IMR-90 (cell line): ENCODE measurements around the gene SPATA24. TPM values are rescaled to one million over a fixed set of nuclear protein-coding genes. Genes with fewer than 3 reads are reported as not detected.

Experiments
- ATAC-seq: fragments of 200-7000 bp; cut with Tn5 transposase; 2 replicates; pipeline ENCODE4 v1.9.1; 2020; ENCODE audit warnings: low read depth, mild to moderate bottlenecking, moderate library complexity
- BruUV-seq: library from RNA; stranded (reverse); fragments of 400-500 nt; replicated peaks from 2 replicates; lab custom pipeline; 2021; lab: Mats Ljungman, UMichigan
- CTCF ChIA-PET: fragments of 300-600 bp; formaldehyde crosslinking; extraction: SDS; loops from one replicate; lab custom pipeline; 2021; ENCODE audit warnings: antibody characterized with exemption; lab: Yijun Ruan, JAX
- POLR2A ChIA-PET: fragments of 300-600 bp; sonication (Branson Sonifier 250); formaldehyde crosslinking; loops from one replicate; lab custom pipeline; 2022; ENCODE audit warnings: antibody characterized with exemption; ENCODE audit not compliant: unreplicated experiment; lab: Charles Lee
- DNase-seq: peaks from one replicate; pipeline ENCODE4 v3.0.0; 2013
- H2AFZ ChIP-seq: replicated peaks from 2 replicates; pipeline ENCODE3; 2013; ENCODE audit warnings: low read length, mild to moderate bottlenecking; ENCODE audit not compliant: poor library complexity
- H2AK5ac ChIP-seq: 2 replicates; pipeline ENCODE4 v1.6.1; 2013; ENCODE audit warnings: low read depth, low read length, inconsistent platforms
- H2AK9ac ChIP-seq: replicated peaks from 2 replicates; pipeline ENCODE3; 2013; ENCODE audit warnings: mild to moderate bottlenecking, low read depth, low read length, moderate library complexity; ENCODE audit not compliant: poor library complexity
- H2BK120ac ChIP-seq: 2 replicates; pipeline ENCODE4 v1.6.1; 2013; ENCODE audit warnings: low read depth, low read length, inconsistent platforms
- H2BK15ac ChIP-seq: 3 replicates; pipeline ENCODE4 v1.6.1; 2013; ENCODE audit warnings: low read depth, low read length, inconsistent platforms
- H2BK20ac ChIP-seq: 2 replicates; pipeline ENCODE4 v1.6.1; 2013; ENCODE audit warnings: low read depth, mild to moderate bottlenecking, inconsistent platforms, low read length, moderate library complexity
- H2BK5ac ChIP-seq: 2 replicates; pipeline ENCODE4 v1.6.1; 2013; ENCODE audit warnings: mild to moderate bottlenecking, low read depth, low read length, inconsistent platforms; ENCODE audit not compliant: poor library complexity, severe bottlenecking
- H3K14ac ChIP-seq: replicated peaks from 2 replicates; pipeline ENCODE4 v1.6.1; 2013; ENCODE audit warnings: low read depth, low read length, inconsistent platforms
- H3K18ac ChIP-seq: 2 replicates; pipeline ENCODE4 v1.6.1; 2013; ENCODE audit warnings: low read depth, low read length, control low read depth
- H3K23ac ChIP-seq: 2 replicates; pipeline ENCODE4 v1.6.1; 2013; ENCODE audit warnings: low read depth, low read length, inconsistent platforms
- H3K27ac ChIP-seq: 2 replicates; pipeline ENCODE4 v1.5.1; 2013; ENCODE audit warnings: mild to moderate bottlenecking, control low read depth, low read length; ENCODE audit not compliant: insufficient read depth
- H3K27me3 ChIP-seq: 2 replicates; pipeline ENCODE4 v1.6.1; 2013; ENCODE audit warnings: low read length; ENCODE audit not compliant: control insufficient read depth, insufficient read depth
- H3K36me3 ChIP-seq: 2 replicates; pipeline ENCODE4 v1.6.1; 2013; ENCODE audit warnings: low read length, mixed read lengths; ENCODE audit not compliant: control insufficient read depth, insufficient read depth
- H3K4ac ChIP-seq: 2 replicates; pipeline ENCODE4 v1.6.1; 2013; ENCODE audit warnings: low read depth, low read length, inconsistent platforms
- H3K4me1 ChIP-seq: 2 replicates; pipeline ENCODE4 v1.6.1; 2013; ENCODE audit warnings: low read length, mixed read lengths; ENCODE audit not compliant: control insufficient read depth, insufficient read depth
- H3K4me2 ChIP-seq: 2 replicates; pipeline ENCODE4 v1.6.1; 2013; ENCODE audit warnings: low read depth, mild to moderate bottlenecking, control low read depth, low read length, moderate library complexity
- H3K4me3 ChIP-seq: 2 replicates; pipeline ENCODE4 v1.5.1; 2013; ENCODE audit warnings: low read depth, mild to moderate bottlenecking, control low read depth, low read length, moderate library complexity; ENCODE audit not compliant: insufficient read depth
- H3K56ac ChIP-seq: 2 replicates; pipeline ENCODE4 v1.6.1; 2013; ENCODE audit warnings: low read length, inconsistent platforms; ENCODE audit not compliant: insufficient read depth; ENCODE audit errors: extremely low read depth
- H3K79me1 ChIP-seq, 2 experiments: 2 replicates each; pipeline ENCODE4 v1.6.1; 2013; ENCODE audit warnings: low read length in 2 of 2, inconsistent platforms in 1 of 2, low read depth in 1 of 2
- H3K9ac ChIP-seq: 2 replicates; pipeline ENCODE4 v1.6.1; 2013; ENCODE audit warnings: low read depth, low read length, control low read depth
- H3K9me1 ChIP-seq: 2 replicates; pipeline ENCODE4 v1.6.1; 2013; ENCODE audit warnings: low read length, inconsistent platforms; ENCODE audit not compliant: insufficient read depth
- H3K9me3 ChIP-seq: 2 replicates; pipeline ENCODE4 v1.6.1; 2013; ENCODE audit warnings: low read length; ENCODE audit not compliant: control insufficient read depth, insufficient read depth
- H4K20me1 ChIP-seq: 2 replicates; pipeline ENCODE4 v1.6.1; 2013; ENCODE audit warnings: low read length, inconsistent platforms; ENCODE audit not compliant: insufficient read depth
- H4K5ac ChIP-seq: 2 replicates; pipeline ENCODE4 v1.6.1; 2013; ENCODE audit warnings: mild to moderate bottlenecking, low read depth, low read length, control low read depth
- H4K8ac ChIP-seq, 2 experiments: 2 replicates each; pipeline ENCODE4 v1.6.1; 2013; ENCODE audit warnings: low read depth in 2 of 2, low read length in 2 of 2, control low read depth in 1 of 2, inconsistent platforms in 1 of 2
- H4K91ac ChIP-seq: 2 replicates; pipeline ENCODE4 v1.6.1; 2013; ENCODE audit warnings: low read depth, low read length, inconsistent platforms; ENCODE audit not compliant: insufficient read depth
- CEBPB ChIP-seq: IDR thresholded peaks from 2 replicates; pipeline ENCODE4 v1.6.1; 2012; ENCODE audit warnings: low read depth, low read length, improper control_type of control experiment
- POLR2A ChIP-seq: IDR thresholded peaks from 2 replicates; pipeline ENCODE4 v1.6.1; 2012; ENCODE audit warnings: mild to moderate bottlenecking, low read depth, low read length
- RCOR1 ChIP-seq: IDR thresholded peaks from 2 replicates; pipeline ENCODE4 v1.6.1; 2012; ENCODE audit warnings: mild to moderate bottlenecking, low read length, improper control_type of control experiment; ENCODE audit not compliant: insufficient replicate concordance
- WGBS, 2 experiments: methylation state at CpG; one replicate each; pipeline versions ENCODE4 v1.1.5 to v1.1.7; 2013; ENCODE audit warnings: missing lambda C conversion rate in 2 of 2; ENCODE audit not compliant: insufficient read length in 1 of 2; ENCODE audit errors: extremely low coverage in 2 of 2; 5-methylcytosine and 5-hydroxymethylcytosine counted together
- dilution Hi-C: fragments of 300-500 bp; cut with HindIII; formaldehyde crosslinking; loops from one replicate; pipeline ENCODE4 v1.14.3; 2018; ENCODE audit warnings: low sequenced_read_pairs; ENCODE audit not compliant: unreplicated experiment
- in situ Hi-C: fragments of 300-500 bp; cut with MboI; formaldehyde crosslinking; loops from 3 replicates; pipeline ENCODE4 v1.14.3; 2019; ENCODE audit warnings: low sequenced_read_pairs, inconsistent platforms, mixed read lengths
- intact Hi-C: fragments of 100-400 bp; cut with micrococcal nuclease; formaldehyde crosslinking; loops from 2 replicates; pipeline ENCODE4 v1.10.0; 2022
- polyA plus RNA-seq, 3 experiments: library from polyadenylated mRNA; depleted of rRNA; stranded (reverse); fragments of >200 nt; gene quantifications; 2 replicates each; pipeline ENCODE4 v1.2.3, GENCODE V29; 2012; ENCODE audit warnings: low replicate concordance in 1 of 3
- total RNA-seq: library from RNA; depleted of rRNA; stranded (reverse); fragments of >200 nt; gene quantifications from 2 replicates; pipeline ENCODE4 v1.2.3, GENCODE V29; 2012
- TF ChIP-seq, protein P1 (sequence below): fragments of 150-350 bp; IDR thresholded peaks from 2 replicates; pipeline ENCODE4 v1.6.1; 2017; ENCODE audit warnings: mild to moderate bottlenecking, antibody characterized with exemption, low read length, low read depth

SPATA24 gene
- total and polyA plus RNA-seq, 2 of the 4 experiments (the other 2 are of a cell fraction) = 4.1 to 4.3 TPM

DNA sequence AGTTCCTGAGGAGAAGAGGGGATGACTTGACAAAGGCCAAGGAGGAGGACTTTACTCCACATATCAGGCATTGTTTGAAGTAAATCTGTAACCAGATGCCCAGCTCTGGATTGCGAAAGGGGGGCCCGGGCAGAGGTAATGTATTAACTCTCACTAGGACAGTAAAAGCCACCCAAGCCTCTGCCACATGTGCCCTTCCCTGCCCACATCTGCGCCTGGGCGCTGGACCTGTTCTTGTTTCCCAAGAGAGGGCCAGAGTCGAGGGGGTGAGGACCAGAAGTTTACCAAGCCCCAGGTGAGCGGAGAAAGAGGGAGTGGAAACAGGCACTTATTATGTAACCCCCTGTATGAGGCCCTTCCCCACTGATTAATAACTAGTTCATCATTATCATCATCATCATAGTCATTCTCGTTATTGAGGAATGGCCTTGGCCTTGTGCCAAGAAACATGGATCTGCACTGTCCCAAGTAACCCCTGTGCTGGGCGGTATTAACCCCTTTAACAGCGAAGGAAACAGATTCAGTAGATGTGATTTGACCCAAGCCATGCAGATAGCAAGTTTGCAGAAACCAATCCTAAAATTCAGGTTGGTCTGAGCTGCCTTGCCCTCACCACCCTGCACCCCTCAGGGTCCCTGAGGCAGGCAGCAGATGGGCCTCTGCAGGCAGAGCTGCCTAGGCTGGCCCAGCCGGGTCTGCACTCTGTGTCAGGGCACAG lies 20.5 kb downstream of the SPATA24 start, which contains the start of gene SLC23A1:
TSS of gene SLC23A1 (minus strand) at position 23 of the 718 bp plus-strand sequence. CDS start 44 bp downstream, outside the sequence.
- CTCF ChIA-PET = no interaction called here
- no peak within 1 kb of the TSS for H3K4ac ChIP-seq
- DNase-seq = peak; percentile 32
- H3K4me3 ChIP-seq = no peak within 1 kb of the TSS
- H4K8ac ChIP-seq = no peak within 1 kb of the TSS
- H2BK20ac ChIP-seq = no peak within 1 kb of the TSS
- in situ Hi-C loops = no loop called here
- no peaks in the 10 kb centered on the region for H3K27me3 ChIP-seq
- no peak within 1 kb of the TSS for H3K18ac ChIP-seq
- H3K14ac ChIP-seq = no peak within 1 kb of the TSS
- peak; percentile 55 for ATAC-seq
- no peaks in the 10 kb centered on the region for H3K36me3 ChIP-seq
- no peak within 1 kb of the TSS for H2AK5ac ChIP-seq
- POLR2A ChIA-PET = no interaction called here
- H4K5ac ChIP-seq = no peak within 1 kb of the TSS
- H2BK120ac ChIP-seq = no peak within 1 kb of the TSS
- no peak within 1 kb of the TSS for H4K91ac ChIP-seq
- H2AK9ac ChIP-seq = peak within 1 kb of the TSS; percentile 20
- TF ChIP-seq RCOR1 = no peak
- TF ChIP-seq, protein P1, sequence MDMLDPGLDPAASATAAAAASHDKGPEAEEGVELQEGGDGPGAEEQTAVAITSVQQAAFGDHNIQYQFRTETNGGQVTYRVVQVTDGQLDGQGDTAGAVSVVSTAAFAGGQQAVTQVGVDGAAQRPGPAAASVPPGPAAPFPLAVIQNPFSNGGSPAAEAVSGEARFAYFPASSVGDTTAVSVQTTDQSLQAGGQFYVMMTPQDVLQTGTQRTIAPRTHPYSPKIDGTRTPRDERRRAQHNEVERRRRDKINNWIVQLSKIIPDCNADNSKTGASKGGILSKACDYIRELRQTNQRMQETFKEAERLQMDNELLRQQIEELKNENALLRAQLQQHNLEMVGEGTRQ = no peak
- TF ChIP-seq POLR2A = no peak
- TF ChIP-seq CEBPB = peak; percentile 87
- H4K20me1 ChIP-seq = no peaks in the 10 kb centered on the region
- H2BK5ac ChIP-seq = no peak within 1 kb of the TSS
- H3K79me1 ChIP-seq = no peaks in the 10 kb centered on the region
- no peaks in the 10 kb centered on the region for H3K9me3 ChIP-seq
- H3K9ac ChIP-seq = no peak within 1 kb of the TSS
- H2AFZ ChIP-seq = no peak within 1 kb of the TSS
- no peak within 1 kb of the TSS for H3K27ac ChIP-seq
- intact Hi-C loops = no loop called here
- no TSS peak for BruUV-seq
- no peak within 1 kb of the TSS for H2BK15ac ChIP-seq
- dilution Hi-C loops = no loop called here
- no peak within 1 kb of the TSS for H3K23ac ChIP-seq
- no peak within 1 kb of the TSS for H3K56ac ChIP-seq
- H3K9me1 ChIP-seq = no peaks in the 10 kb centered on the region
- peaks cover 5% of the 10 kb centered on the region; the same call in 1 of the 2 replicates for H3K4me1 ChIP-seq
- WGBS, 2 experiments = 11% methylated on average over 1 of the region's 10 CpGs; no CpG with 5 or more reads in 1 of the 2 experiments
- no peak within 1 kb of the TSS for H3K4me2 ChIP-seq
